HG03558 (cell line): Measurements from ENCODE around the gene IFRD1.
A peak's percentile ranks its signal among the peaks of the same experiment; 100 is the strongest.
"Not testable (repeated sequence)": the region's sequence is repeated elsewhere in the genome, so short reads cannot be mapped to it uniquely, and the experiment has no call there.

Experiments used
- ATAC-seq: cut with Tn5 transposase; IDR thresholded peaks from one replicate; pipeline ENCODE4 v1.9.1; 2021; ENCODE audit warnings: moderate number of reproducible peaks; ENCODE audit not compliant: unreplicated experiment; ENCODE audit errors: extremely low read depth

IFRD1 gene

DNA sequence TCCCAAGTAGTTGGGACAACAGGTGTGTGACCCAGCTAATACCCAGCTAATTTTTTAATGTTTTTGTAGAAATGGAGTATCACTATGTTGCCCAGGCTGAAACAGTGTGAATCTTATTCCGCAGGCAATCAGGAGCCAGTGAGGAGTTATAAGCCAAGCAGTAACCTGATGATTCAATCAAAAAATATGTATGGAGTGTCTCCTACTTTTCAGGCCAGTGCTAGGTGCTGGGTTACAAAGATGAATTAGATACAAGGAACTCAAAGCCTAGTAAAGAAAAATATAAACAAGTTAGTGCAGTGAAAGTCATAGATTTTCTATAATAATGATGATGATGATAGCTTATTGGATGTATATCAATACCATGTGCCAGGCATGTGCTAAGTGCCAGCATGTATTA lies 13.2 kb upstream of the IFRD1 start:
- ATAC-seq, result no peak

- no peak for ATAC-seq
Measured at GRCh38 chr7:112439476-112439875, 10.8 kb upstream of the IFRD1 start.

GRCh38 chr7:112442210-112442609 lies 8.1 kb upstream of the IFRD1 start:
- ATAC-seq, result no peak

DNA sequence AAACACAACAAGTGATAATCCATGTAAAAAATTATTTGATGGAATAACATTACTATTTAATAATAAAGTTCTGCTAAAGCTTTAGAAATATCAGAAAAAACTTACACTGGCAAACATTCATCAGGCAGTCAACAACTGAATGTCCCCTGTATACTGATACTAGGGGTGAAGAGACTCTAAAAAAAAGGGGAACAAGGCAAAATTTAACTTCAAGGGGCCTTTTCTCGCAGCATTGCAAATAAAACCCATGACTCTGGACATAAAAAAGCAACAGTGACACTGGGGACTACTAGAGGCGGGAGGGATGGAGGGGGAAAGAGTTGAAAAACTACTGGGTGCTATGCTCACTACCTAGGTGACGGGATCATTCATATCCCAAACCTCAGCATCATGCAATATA lies 5.8 kb upstream of the IFRD1 start:
- ATAC-seq, result no peak

DNA sequence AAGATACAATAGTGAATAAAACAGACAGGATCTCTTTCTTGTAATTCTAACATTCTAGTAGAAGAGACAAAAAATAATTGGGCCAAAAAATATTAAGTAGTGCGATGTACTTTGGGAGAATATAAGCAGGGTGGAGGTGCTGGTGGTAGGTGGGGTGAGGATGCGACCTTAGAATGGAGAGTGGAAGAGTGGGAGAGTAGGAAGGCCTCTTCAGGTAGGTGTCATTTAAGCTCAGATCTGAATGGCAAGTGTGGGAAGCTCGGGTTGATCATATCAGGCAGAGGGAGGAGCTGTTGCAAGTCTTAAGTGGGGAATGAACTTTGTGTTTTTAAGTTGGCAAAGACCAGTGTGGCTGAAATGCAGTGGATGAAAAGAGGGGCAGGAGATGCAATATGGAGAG lies 3.8 kb upstream of the IFRD1 start:
- no peak for ATAC-seq

DNA sequence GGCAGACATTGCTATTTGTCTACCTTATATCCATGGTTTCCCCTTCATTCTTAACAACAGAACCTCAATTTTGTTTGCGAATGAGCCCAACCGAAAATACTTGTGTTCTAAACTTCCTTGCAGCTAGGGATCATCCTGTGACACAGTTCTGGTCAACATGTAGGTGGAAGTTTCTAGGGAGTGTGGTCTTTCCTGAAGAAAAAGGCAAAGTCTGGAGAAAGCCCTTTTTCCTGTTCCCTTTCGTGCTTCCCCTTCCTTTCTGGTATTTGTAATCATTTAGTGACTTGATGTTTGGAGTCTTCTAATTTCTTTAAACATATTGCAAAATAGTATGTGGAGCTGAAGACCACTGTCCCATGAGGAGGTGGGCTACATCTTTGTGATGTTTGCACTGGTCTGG lies 2.9 kb upstream of the IFRD1 start:
- no peak for ATAC-seq

- ATAC-seq, result no peak
Measured at GRCh38 chr7:112448381-112448780, 1.9 kb upstream of the IFRD1 start.

DNA sequence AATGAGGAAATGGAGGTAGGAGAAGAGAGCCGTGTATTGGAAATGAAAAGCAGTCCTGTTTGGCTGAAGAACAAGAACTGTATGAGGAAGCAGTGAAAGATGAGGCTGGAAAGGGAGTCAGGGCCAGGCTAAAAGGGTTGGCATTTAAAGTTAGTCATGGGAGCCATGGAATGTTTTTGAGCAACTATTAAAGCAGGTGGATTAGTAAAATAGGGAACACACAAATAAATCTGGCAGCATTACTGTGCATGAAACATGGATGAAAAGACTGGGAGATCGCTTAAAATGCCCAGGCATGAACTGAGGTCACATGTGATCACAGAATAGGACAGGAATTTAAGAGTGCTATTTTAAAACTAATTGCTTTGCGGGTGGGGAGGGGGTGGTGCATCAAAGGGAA lies 1.4 kb upstream of the IFRD1 start:
- no peak for ATAC-seq

- ATAC-seq, result no peak
Measured at GRCh38 chr7:112449353-112449752, 907 bp upstream of the IFRD1 start.

GRCh38 chr7:112450807-112451761 lies 824 bp downstream of the IFRD1 start:
- peak; percentile 74 for ATAC-seq

GRCh38 chr7:112452102-112452888 lies 2.0 kb downstream of the IFRD1 start:
- ATAC-seq, result no peak

DNA sequence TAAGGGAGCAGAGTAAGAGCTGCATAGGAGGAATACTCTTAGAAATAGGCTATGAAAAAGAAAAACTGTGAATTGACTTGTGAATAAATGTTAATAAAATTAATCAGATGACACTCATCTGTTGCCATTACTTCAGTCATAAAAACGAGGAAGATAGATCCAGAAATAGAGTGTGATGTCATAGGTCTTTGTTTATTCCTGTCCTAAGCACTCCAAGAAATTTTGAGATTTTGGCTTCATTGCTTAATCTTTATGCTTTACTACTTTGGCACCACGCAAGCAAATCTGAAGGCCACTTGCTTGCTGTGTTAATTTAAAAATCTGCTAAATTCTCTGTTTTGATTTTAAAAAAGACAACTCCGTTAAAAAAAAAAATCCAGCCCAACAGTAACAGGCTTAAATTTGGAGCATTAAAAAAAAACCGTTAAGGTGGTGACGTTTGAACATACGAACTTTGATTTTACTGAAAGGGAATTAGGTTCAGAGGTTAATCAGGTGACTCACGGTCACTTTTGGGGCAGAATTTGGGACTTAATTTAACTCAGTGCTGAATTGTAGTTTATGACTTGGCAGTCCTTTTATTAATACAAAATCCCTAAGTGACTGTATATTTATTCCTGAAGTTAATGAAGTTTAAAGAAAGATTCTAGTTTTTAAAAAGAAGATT lies 3.4 kb downstream of the IFRD1 start:
- no peak for ATAC-seq

- not testable (repeated sequence) for ATAC-seq
Measured at GRCh38 chr7:112454191-112454590, 3.9 kb downstream of the IFRD1 start.

DNA sequence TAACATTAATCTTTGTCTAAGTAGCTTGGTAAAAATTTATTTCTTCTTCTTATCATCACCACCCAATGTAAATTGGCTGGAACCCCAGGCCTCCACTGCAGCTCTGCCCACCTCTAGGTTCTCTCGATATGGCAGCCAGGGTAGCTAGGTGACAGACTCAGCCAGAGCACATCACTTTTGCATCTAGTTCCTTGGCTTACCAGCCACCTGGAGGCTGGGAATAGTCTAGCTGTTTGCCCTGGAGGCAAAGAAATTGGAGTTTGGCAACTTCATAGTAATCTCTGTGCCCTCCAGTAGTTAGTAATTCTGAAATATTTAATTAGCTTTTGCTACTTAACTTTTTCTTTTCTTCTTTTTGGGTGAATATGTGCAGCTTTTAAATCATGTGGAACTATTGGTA lies 9.4 kb downstream of the IFRD1 start:
- ATAC-seq, result no peak

GRCh38 chr7:112462236-112462635 lies 12.0 kb downstream of the IFRD1 start:
- ATAC-seq, result no peak

DNA sequence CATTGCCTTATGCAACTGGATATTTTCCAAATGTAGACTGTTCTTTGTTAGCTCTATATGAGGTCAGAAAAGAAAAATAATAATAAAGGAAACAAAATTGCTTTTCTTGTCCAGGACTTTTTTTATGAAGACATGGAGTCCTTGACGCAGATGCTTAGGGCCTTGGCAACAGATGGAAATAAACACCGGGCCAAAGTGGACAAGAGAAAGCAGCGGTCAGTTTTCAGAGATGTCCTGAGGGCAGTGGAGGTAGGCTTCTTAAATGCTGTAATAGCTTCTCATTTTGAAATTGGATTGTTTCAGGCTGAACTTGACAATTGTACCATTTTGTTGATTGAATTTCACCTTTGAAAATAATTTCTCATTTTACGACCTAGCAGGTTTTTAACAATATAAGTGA lies 17.6 kb downstream of the IFRD1 start:
- no peak for ATAC-seq

DNA sequence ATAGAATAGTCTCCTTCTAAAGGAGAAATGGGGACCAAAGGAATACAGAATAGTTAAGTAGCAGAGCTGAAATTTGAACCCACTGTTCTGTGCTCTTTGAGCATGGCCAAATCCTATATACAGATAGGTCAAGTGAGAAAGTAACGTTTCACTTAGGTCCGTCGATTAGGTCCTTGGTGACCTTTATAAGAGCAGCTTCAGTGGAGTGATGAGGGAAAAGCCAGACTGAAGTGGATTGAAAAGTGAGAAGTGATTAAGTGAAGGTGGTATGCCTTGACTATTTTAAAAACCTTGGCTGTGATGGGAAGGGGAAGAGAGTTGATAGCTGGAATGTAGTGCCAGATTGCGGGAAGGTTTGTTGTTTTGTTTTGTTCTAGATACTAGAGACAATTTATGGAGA lies 19.9 kb downstream of the IFRD1 start:
- ATAC-seq, result no peak

DNA sequence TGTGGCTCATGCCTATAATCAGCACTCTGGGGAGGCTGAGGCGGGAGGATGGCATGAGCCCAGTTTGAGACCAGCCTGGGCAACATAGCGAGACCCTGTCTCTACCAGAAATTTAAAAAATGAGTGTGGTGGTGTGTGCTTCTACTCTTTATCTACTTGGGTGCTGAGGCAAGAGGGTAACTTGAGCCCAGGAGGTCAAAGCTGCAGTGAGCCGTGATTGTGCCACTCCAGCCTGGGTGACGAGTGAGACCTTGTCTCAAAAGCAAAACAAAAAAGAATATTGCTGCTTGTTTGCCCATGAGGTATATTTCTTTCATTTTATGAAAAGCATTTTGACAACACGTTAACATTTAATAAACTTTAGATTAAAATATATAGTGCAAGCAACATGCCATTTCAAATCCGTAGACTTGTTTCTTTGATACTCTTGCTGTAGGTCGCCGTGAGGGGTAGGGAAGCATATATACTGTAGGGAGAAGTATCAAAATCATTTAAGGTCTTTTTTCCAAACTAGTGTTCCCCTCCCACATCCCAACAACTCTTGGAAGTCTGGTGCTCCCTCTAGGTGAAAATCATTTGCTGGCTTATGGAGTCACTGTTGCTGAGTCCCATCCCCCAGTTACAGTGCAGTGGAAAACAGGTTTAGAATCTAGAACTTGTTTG lies 26.3 kb downstream of the IFRD1 start:
- ATAC-seq, result no peak

- no peak for ATAC-seq
Measured at GRCh38 chr7:112481121-112481736, 31.0 kb downstream of the IFRD1 start.
